ENCODE measurements around the gene CEBPZ. TPM values are rescaled to one million over a fixed set of nuclear protein-coding genes. Genes with fewer than 3 reads are reported as not detected.
"Not testable (repeated sequence)": the region's sequence is repeated elsewhere in the genome, so short reads cannot be mapped to it uniquely, and the experiment has no call there.

Gene CEBPZ
- total RNA-seq, 1 experiment from 2014 or later, result 47.8 TPM

GRCh38 chr2:37205689-37206341 lies 25.6 kb downstream of the CEBPZ start:
- no peak overlapping the region for H3K4me2 ChIP-seq (ENCODE audit: low read length)
- ATAC-seq (no peak), DNase-seq (ENCODE audit: low read depth, low spot score) (no peak)
- no peak overlapping the region for H2AFZ ChIP-seq (ENCODE audit: low read depth, low read length, poor library complexity, severe bottlenecking)
- H3K9me3 ChIP-seq (ENCODE audit: control insufficient read depth in 1 of 2, insufficient read depth in 1 of 2, low read depth in 1 of 2, low read length in 2 of 2), result no peaks in the 10 kb centered on the region
- POLR2A ChIA-PET, result no interaction called here
- H3K9me2 ChIP-seq (ENCODE audit: insufficient read depth), result no peaks in the 10 kb centered on the region
- BruUV-seq (replicated peaks), result no TSS peak
- no peaks in the 10 kb centered on the region for H3K27me3 ChIP-seq (ENCODE audit: insufficient read depth, low read length)
- no peaks in the 10 kb centered on the region for H3K4me1 ChIP-seq (ENCODE audit: control insufficient read depth in 1 of 2, insufficient read depth in 2 of 2, low read length in 2 of 2)
- H4K20me1 ChIP-seq (ENCODE audit: insufficient read depth), result no peaks in the 10 kb centered on the region; the same call in 1 of the 2 replicates
- no peak overlapping the region for H3K27ac ChIP-seq (ENCODE audit: low read depth, low read length)
- H3K36me3 ChIP-seq (ENCODE audit: control insufficient read depth in 1 of 2, insufficient read depth in 2 of 2, low read length in 2 of 2), result peaks cover 41 to 82% of the 10 kb centered on the region in 2 experiments
- peaks cover 98% of the 10 kb centered on the region for H3K79me2 ChIP-seq (ENCODE audit: insufficient read depth, low read length)
- no peak overlapping the region for H3K4me3 ChIP-seq (replicated peaks in 1 of 2; ENCODE audit: low read depth in 1 of 2, low read length in 2 of 2)
- intact Hi-C loops (cut with micrococcal nuclease), result no loop called here
- no peak overlapping the region for H3K9ac ChIP-seq (ENCODE audit: low read length)
- CTCF ChIA-PET, result no interaction called here
- TF ChIP-seq ELF1 (IDR thresholded peaks at IDR 0.05; ENCODE audit: borderline replicate concordance, low read depth), result no peak
- TF ChIP-seq EZH2phosphoT487 (IDR thresholded peaks at IDR 0.05; ENCODE audit: borderline replicate concordance), result no peak
- TF ChIP-seq SP1 (IDR thresholded peaks at IDR 0.05; ENCODE audit: low read depth), result no peak
- no peak for TF ChIP-seq POLR2A (IDR thresholded peaks at IDR 0.05; ENCODE audit: borderline replicate concordance, extremely low read depth, insufficient read depth, insufficient read length)
- TF ChIP-seq CTCF (IDR thresholded peaks at IDR 0.05 in 2 of 3, conservative IDR thresholded peaks at IDR 0.05 in 1 of 3; ENCODE audit: borderline replicate concordance in 1 of 3, insufficient read depth in 1 of 3, low read depth in 2 of 3, low read length in 2 of 3), result no peak
- no peak for TF ChIP-seq CEBPB (IDR thresholded peaks at IDR 0.05; ENCODE audit: low read depth)
- no peak for TF ChIP-seq ZNF274 (IDR thresholded peaks at IDR 0.05; ENCODE audit: low read depth, low read length)
- TF ChIP-seq, protein P1, sequence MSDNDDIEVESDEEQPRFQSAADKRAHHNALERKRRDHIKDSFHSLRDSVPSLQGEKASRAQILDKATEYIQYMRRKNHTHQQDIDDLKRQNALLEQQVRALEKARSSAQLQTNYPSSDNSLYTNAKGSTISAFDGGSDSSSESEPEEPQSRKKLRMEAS (IDR thresholded peaks at IDR 0.05), result no peak
- TF ChIP-seq SRF (IDR thresholded peaks at IDR 0.05; ENCODE audit: low read depth), result no peak
- RAD21 ChIA-PET (ENCODE audit: low non-redundant PET in 1 of 2, low total read pairs in 2 of 2, uncharacterized antibody in 2 of 2, unreplicated experiment in 2 of 2), result no interaction called here

GRCh38 chr2:37205071-37205661 lies 26.2 kb downstream of the CEBPZ start:
- H2AFZ ChIP-seq (ENCODE audit: low read depth, low read length, poor library complexity, severe bottlenecking); H3K27ac ChIP-seq (ENCODE audit: low read depth, low read length); H3K9ac ChIP-seq (ENCODE audit: low read length); ATAC-seq; POLR2A ChIA-PET; H3K9me3 ChIP-seq (ENCODE audit: control insufficient read depth in 1 of 2, insufficient read depth in 1 of 2, low read depth in 1 of 2, low read length in 2 of 2); H3K27me3 ChIP-seq (ENCODE audit: insufficient read depth, low read length); H3K9me2 ChIP-seq (ENCODE audit: insufficient read depth); H3K4me2 ChIP-seq (ENCODE audit: low read length); H3K4me1 ChIP-seq (ENCODE audit: control insufficient read depth in 1 of 2, insufficient read depth in 2 of 2, low read length in 2 of 2); intact Hi-C loops (cut with micrococcal nuclease); H3K4me3 ChIP-seq (replicated peaks in 1 of 2; ENCODE audit: low read depth in 1 of 2, low read length in 2 of 2); RAD21 ChIA-PET (ENCODE audit: low non-redundant PET in 1 of 2, low total read pairs in 2 of 2, uncharacterized antibody in 2 of 2, unreplicated experiment in 2 of 2); H4K20me1 ChIP-seq (ENCODE audit: insufficient read depth); CTCF ChIA-PET; DNase-seq (ENCODE audit: low read depth, low spot score); BruUV-seq (replicated peaks): not testable (repeated sequence)
- Histone ChIP-seq H3K79me2 (ENCODE audit: insufficient read depth, low read length) (peaks cover 98% of the 10 kb centered on the region), H3K36me3 (ENCODE audit: control insufficient read depth in 1 of 2, insufficient read depth in 2 of 2, low read length in 2 of 2) (peaks cover 37 to 79% of the 10 kb centered on the region in 2 experiments)
